GM12878 (cell line): Measurements from ENCODE around the gene SLC15A5. TPM values are rescaled to one million over a fixed set of nuclear protein-coding genes. Genes with fewer than 3 reads are reported as not detected.

Experiments
- ATAC-seq: fragments of 200-7000 bp; cut with Tn5 transposase; 3 replicates; pipeline ENCODE4 v1.9.1; 2020; ENCODE audit warnings: mild to moderate bottlenecking, moderate library complexity
- BruUV-seq: library from RNA; stranded (reverse); fragments of 400-500 nt; replicated peaks from 2 replicates; lab custom pipeline; 2021; lab: Mats Ljungman, UMichigan
- CTCF ChIA-PET: fragments of 300-600 bp; sonication (Branson Sonifier 250); formaldehyde crosslinking; extraction: SDS; loops from one replicate; lab custom pipeline; 2021; ENCODE audit warnings: inconsistent platforms; lab: Yijun Ruan, JAX
- POLR2A ChIA-PET: fragments of 350-600 bp; formaldehyde crosslinking; extraction: SDS; loops from one replicate; lab custom pipeline; 2021; ENCODE audit warnings: inconsistent platforms; lab: Charles Lee
- RAD21 ChIA-PET: fragments of 300-600 bp; sonication (Branson Sonifier 250); formaldehyde crosslinking; loops from one replicate; lab custom pipeline; 2023; ENCODE audit warnings: antibody characterized with exemption; ENCODE audit not compliant: unreplicated experiment; lab: Charles Lee
- SMC1A ChIA-PET: fragments of 300-600 bp; sonication (Branson Sonifier 250); formaldehyde crosslinking; loops from one replicate; lab custom pipeline; 2023; ENCODE audit not compliant: unreplicated experiment, uncharacterized antibody; lab: Charles Lee
- DNase-seq: peaks from one replicate; pipeline ENCODE4 v3.0.0-alpha.2; 2011; ENCODE audit warnings: low read depth, low spot score
- FAIRE-seq: peaks from 3 replicates; lab custom pipeline; 2011; peaks lifted over from hg19 to GRCh38; lab: Jason Lieb, UNC
- H2AFZ ChIP-seq: 2 replicates; pipeline ENCODE4 v1.6.0; 2011; ENCODE audit warnings: low read depth, low read length, control low read depth; ENCODE audit not compliant: control insufficient read depth
- H3K27ac ChIP-seq: 2 replicates; pipeline ENCODE4 v1.5.1; 2011; ENCODE audit warnings: control low read depth; ENCODE audit not compliant: control insufficient read depth, insufficient read depth
- H3K27me3 ChIP-seq, 2 experiments: replicated peaks in 1 of 2; 2 replicates each; pipeline versions ENCODE4 v1.6.0 to v1.6.1; 2011; ENCODE audit warnings: low read length in 1 of 2; ENCODE audit not compliant: control insufficient read depth in 2 of 2, insufficient read depth in 2 of 2
- H3K36me3 ChIP-seq, 2 experiments: 2 replicates each; pipeline ENCODE4 v1.5.1; 2011; ENCODE audit warnings: low read length in 1 of 2; ENCODE audit not compliant: control insufficient read depth in 2 of 2, insufficient read depth in 2 of 2
- H3K4me1 ChIP-seq: 2 replicates; pipeline ENCODE4 v1.6.1; 2011; ENCODE audit warnings: mild to moderate bottlenecking, low read length, moderate library complexity, mixed read lengths; ENCODE audit not compliant: control insufficient read depth, insufficient read depth
- H3K4me2 ChIP-seq: 2 replicates; pipeline ENCODE4 v1.6.0; 2011; ENCODE audit warnings: control low read depth; ENCODE audit not compliant: control insufficient read depth, insufficient read depth
- H3K4me3 ChIP-seq: fragments of 200-600 bp; sonication (generic); 2 replicates; pipeline ENCODE4 v1.5.1; 2016
- H3K79me2 ChIP-seq: 2 replicates; pipeline ENCODE4 v1.6.0; 2011; ENCODE audit warnings: low read length; ENCODE audit not compliant: control insufficient read depth, insufficient read depth
- H3K9ac ChIP-seq: 2 replicates; pipeline ENCODE4 v1.8.0; 2011; ENCODE audit warnings: low read length, control low read depth, mixed read lengths; ENCODE audit not compliant: control insufficient read depth, insufficient read depth
- H3K9me3 ChIP-seq: replicated peaks from 3 replicates; pipeline ENCODE4 v1.5.1; 2011; ENCODE audit warnings: mild to moderate bottlenecking, low read length; ENCODE audit not compliant: control insufficient read depth, insufficient read depth
- H4K20me1 ChIP-seq: 2 replicates; pipeline ENCODE4 v1.6.0; 2011; ENCODE audit not compliant: control insufficient read depth, insufficient read depth
- CBX5 ChIP-seq: sonication (generic); IDR thresholded peaks from 2 replicates; pipeline ENCODE4 v1.6.1; 2016; ENCODE audit warnings: low read depth, moderate library complexity, mild to moderate bottlenecking, inconsistent platforms
- CHD1 ChIP-seq: IDR thresholded peaks from 2 replicates; pipeline ENCODE4 v1.6.1; 2012; ENCODE audit warnings: low read depth, low read length, improper control_type of control experiment
- CTCF ChIP-seq, 3 experiments: IDR thresholded peaks in 2 of 3; conservative IDR thresholded peaks in 1 of 3; 2 replicates each; pipeline ENCODE4 v1.5.1; 2011; ENCODE audit warnings: low read depth in 3 of 3, low read length in 3 of 3, mild to moderate bottlenecking in 3 of 3, control low read depth in 2 of 3, moderate library complexity in 2 of 3, inconsistent platforms in 1 of 3, mixed read lengths in 1 of 3; ENCODE audit not compliant: control insufficient read depth in 2 of 3, insufficient read depth in 1 of 3; ENCODE audit errors: extremely low read depth in 1 of 3
- EED ChIP-seq: sonication (generic); IDR thresholded peaks from 2 replicates; pipeline ENCODE4 v1.6.1; 2016; ENCODE audit warnings: antibody characterized with exemption, low read depth
- EP300 ChIP-seq, 2 experiments: fragments of 150-350 bp in 1 of 2; IDR thresholded peaks; 2 replicates each; pipeline ENCODE4 v1.6.1; 2011 to 2012; ENCODE audit warnings: low read depth in 2 of 2, low read length in 2 of 2, borderline replicate concordance in 1 of 2, improper control_type of control experiment in 1 of 2, inconsistent platforms in 1 of 2; ENCODE audit not compliant: control insufficient read depth in 1 of 2
- EZH2 ChIP-seq: IDR thresholded peaks from 2 replicates; pipeline ENCODE4 v1.6.1; 2012; ENCODE audit warnings: low read depth, mild to moderate bottlenecking, control low read depth, inconsistent platforms, low read length, borderline replicate concordance; ENCODE audit not compliant: control insufficient read depth
- IKZF1 ChIP-seq: fragments of 450-650 bp; conservative IDR thresholded peaks from 2 replicates; pipeline ENCODE4 v1.6.1; 2017; ENCODE audit warnings: antibody characterized with exemption, mild to moderate bottlenecking
- NFIC ChIP-seq: IDR thresholded peaks from 2 replicates; pipeline ENCODE4 v1.6.1; 2012; ENCODE audit warnings: low read depth, mild to moderate bottlenecking, inconsistent platforms, low read length, moderate library complexity
- NFYA ChIP-seq: IDR thresholded peaks from 2 replicates; pipeline ENCODE4 v1.6.1; 2011; ENCODE audit warnings: low read depth, mild to moderate bottlenecking, low read length, improper control_type of control experiment, borderline replicate concordance
- NFYB ChIP-seq: IDR thresholded peaks from 2 replicates; pipeline ENCODE4 v1.6.1; 2011; ENCODE audit warnings: low read depth, mild to moderate bottlenecking, low read length, improper control_type of control experiment, moderate library complexity; ENCODE audit not compliant: insufficient read depth
- RELB ChIP-seq: fragments of 450-650 bp; IDR thresholded peaks from 2 replicates; pipeline ENCODE4 v1.6.1; 2017; ENCODE audit warnings: low read depth, mild to moderate bottlenecking, moderate library complexity
- SIN3A ChIP-seq: IDR thresholded peaks from 2 replicates; pipeline ENCODE4 v1.6.1; 2012; ENCODE audit warnings: low read depth, low read length, improper control_type of control experiment
- in situ Hi-C: fragments of 300-500 bp; cut with MboI; formaldehyde crosslinking; loops from 9 replicates; pipeline ENCODE4 v1.14.3; 2018; ENCODE audit warnings: mixed read lengths
- intact Hi-C: fragments of 100-400 bp; cut with micrococcal nuclease; formaldehyde crosslinking; loops from one replicate; pipeline ENCODE4 v1.14.2; 2022; ENCODE audit not compliant: unreplicated experiment
- polyA plus RNA-seq, 11 experiments: library from polyadenylated mRNA; depleted of rRNA in 4 of 11; unstranded in 6 of 11; stranded (reverse) in 5 of 11; fragments of >200 nt; fragmentation: Nextera tagmentation in 4 of 11; fragmentation: Illumina TruSeq in 1 of 11; extraction: Ambion mirVana in 4 of 11; extraction: Trizol in 1 of 11; gene quantifications; 1 replicate in 1 of 11; 2 replicates in 10 of 11; pipeline versions ENCODE4 v1.2.1 to v1.2.3, GENCODE V29; 2011 to 2016; ENCODE audit warnings: inconsistent platforms in 2 of 11, missing spikeins in 2 of 11, low read depth in 1 of 11
- total RNA-seq, 4 experiments: library from RNA; depleted of rRNA in 3 of 4; stranded (reverse); fragments of >200 nt in 3 of 4; fragmentation: Illumina TruSeq in 1 of 4; extraction: Trizol in 1 of 4; gene quantifications; 2 replicates each; pipeline versions ENCODE4 v1.2.1 to v1.2.3, GENCODE V29; 2013 to 2021

SLC15A5 gene
- total and polyA plus RNA-seq, 10 of the 15 experiments (the other 5 are each of a cell fraction or from before 2014, with no cell fraction given): not detected

DNA sequence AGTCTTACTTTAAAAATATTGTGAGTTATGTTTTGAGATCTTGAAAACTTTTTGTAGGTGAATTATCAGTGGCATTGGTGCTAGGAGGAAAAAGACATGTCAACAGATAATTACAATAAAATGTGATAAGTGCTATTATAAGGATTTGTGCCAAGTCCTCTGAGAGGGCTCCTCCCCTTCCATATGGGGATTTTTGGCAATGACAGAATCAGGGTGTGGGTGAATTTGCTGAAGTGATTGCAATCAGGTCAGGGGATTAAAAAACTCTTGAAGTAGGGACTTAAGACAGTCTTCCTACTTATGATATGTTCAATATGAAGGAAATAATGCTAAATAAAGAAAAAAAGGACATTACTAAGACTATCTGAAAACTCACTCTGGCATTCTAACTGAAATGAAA is 122.5 kb downstream of the SLC15A5 start:
- intact Hi-C loops: no loop called here
- ChIA-PET POLR2A (no interaction called here), RAD21 (no interaction called here), CTCF (interaction anchor here (0.6 kb wide), 1 partner anchor 297 kb away, joined by 3 read pairs; no protein-coding TSS in a partner anchor), SMC1A (no interaction called here)
- H3K9me3 ChIP-seq: no peaks in the 10 kb centered on the region
- DNase-seq (no peak), ATAC-seq (no peak), FAIRE-seq (no peak)
- no peak overlapping the region for H3K4me2 ChIP-seq
- no peak overlapping the region for H3K27ac ChIP-seq
- in situ Hi-C loops: no loop called here
- H3K4me3 ChIP-seq: no peak overlapping the region
- no peaks in the 10 kb centered on the region for H3K79me2 ChIP-seq
- TF ChIP-seq EP300 (IDR thresholded peaks at IDR 0.05; ENCODE audit: borderline replicate concordance in 1 of 2, control insufficient read depth in 1 of 2, low read depth in 2 of 2, low read length in 2 of 2) (no peak), IKZF1 (no peak), CHD1 (no peak), CBX5 (no peak), NFIC (no peak), EED (no peak), NFYA (no peak), CTCF (IDR thresholded peaks at IDR 0.05 in 2 of 3, conservative IDR thresholded peaks at IDR 0.05 in 1 of 3; ENCODE audit: control insufficient read depth in 2 of 3, extremely low read depth in 1 of 3, insufficient read depth in 1 of 3, low read depth in 3 of 3, low read length in 3 of 3) (no peak), RELB (no peak), SIN3A (no peak), NFYB (no peak), EZH2 (no peak)
- no peak overlapping the region for H3K9ac ChIP-seq
- H3K36me3 ChIP-seq: no peaks in the 10 kb centered on the region
- no peaks in the 10 kb centered on the region for H3K27me3 ChIP-seq
- BruUV-seq: no TSS peak
- H4K20me1 ChIP-seq: no peaks in the 10 kb centered on the region
- H2AFZ ChIP-seq: no peak overlapping the region
- H3K4me1 ChIP-seq: no peaks in the 10 kb centered on the region
